ENCODE measurements around the gene SEMA3A. TPM values are rescaled to one million over a fixed set of nuclear protein-coding genes. Genes with fewer than 3 reads are reported as not detected.

The SEMA3A gene
- total and polyA plus RNA-seq, 9 donors, result 0.76 to 23.0 (median 2.2) TPM

- intact Hi-C loops (cut with DNase I), result no loop called here
- H3K27ac ChIP-seq, result no peak overlapping the region
- TF ChIP-seq CTCF (IDR thresholded peaks at IDR 0.05) (no peak), POLR2A (IDR thresholded peaks at IDR 0.05) (no peak), EP300 (IDR thresholded peaks at IDR 0.05) (no peak)
- no peaks in the 10 kb centered on the region for H3K9me3 ChIP-seq
- no peak for DNase-seq
- H3K4me3 ChIP-seq, result no peak overlapping the region
- no peaks in the 10 kb centered on the region for H3K27me3 ChIP-seq
- WGBS, 3 donors, result 16 to 32% (median 25%) methylated on average over 2 of the region's 2 CpGs
- H3K4me1 ChIP-seq (ENCODE audit: insufficient read depth), result no peaks in the 10 kb centered on the region
- H3K36me3 ChIP-seq, result no peaks in the 10 kb centered on the region
Measured at GRCh38 chr7:83952236-83952635, 242.4 kb downstream of the SEMA3A start.

- no peaks in the 10 kb centered on the region for H3K4me1 ChIP-seq (ENCODE audit: insufficient read depth)
- H3K27ac ChIP-seq, result no peak overlapping the region
- WGBS, 3 donors, result 74 to 82% (median 80%) methylated on average over 2 of the region's 2 CpGs
- H3K4me3 ChIP-seq, result no peak overlapping the region
- intact Hi-C loops (cut with DNase I), result no loop called here
- no peak for DNase-seq
- H3K27me3 ChIP-seq, result no peaks in the 10 kb centered on the region
- TF ChIP-seq EP300 (IDR thresholded peaks at IDR 0.05) (no peak), CTCF (IDR thresholded peaks at IDR 0.05) (no peak), POLR2A (IDR thresholded peaks at IDR 0.05) (no peak)
- no peaks in the 10 kb centered on the region for H3K9me3 ChIP-seq
- no peaks in the 10 kb centered on the region for H3K36me3 ChIP-seq
Measured at GRCh38 chr7:83947260-83947659, 247.3 kb downstream of the SEMA3A start.

GRCh38 chr7:83946801-83947200 lies 247.8 kb downstream of the SEMA3A start:
- 91 to 92% (median 91%) methylated on average over 3 of the region's 3 CpGs for WGBS, 3 donors
- TF ChIP-seq CTCF (IDR thresholded peaks at IDR 0.05) (no peak), POLR2A (IDR thresholded peaks at IDR 0.05) (no peak), EP300 (IDR thresholded peaks at IDR 0.05) (no peak)
- intact Hi-C loops (cut with DNase I), result no loop called here

GRCh38 chr7:83941300-83941699 lies 253.3 kb downstream of the SEMA3A start:
- TF ChIP-seq EP300 (IDR thresholded peaks at IDR 0.05) (no peak), POLR2A (IDR thresholded peaks at IDR 0.05) (no peak), CTCF (IDR thresholded peaks at IDR 0.05) (no peak)
- H3K36me3 ChIP-seq, result no peaks in the 10 kb centered on the region
- H3K27me3 ChIP-seq, result no peaks in the 10 kb centered on the region
- no peak overlapping the region for H3K27ac ChIP-seq
- intact Hi-C loops (cut with DNase I), result no loop called here
- no peaks in the 10 kb centered on the region for H3K9me3 ChIP-seq
- no peaks in the 10 kb centered on the region for H3K4me1 ChIP-seq (ENCODE audit: insufficient read depth)
- WGBS, 3 donors, result 84 to 92% (median 89%) methylated on average over 4 of the region's 4 CpGs
- no peak for DNase-seq
- no peak overlapping the region for H3K4me3 ChIP-seq

More at GRCh38 chr7:83946801-83947200, 247.8 kb downstream of the SEMA3A start:
- H3K9me3 ChIP-seq, result no peaks in the 10 kb centered on the region
- no peaks in the 10 kb centered on the region for H3K4me1 ChIP-seq (ENCODE audit: insufficient read depth)
- H3K27me3 ChIP-seq, result no peaks in the 10 kb centered on the region
- H3K27ac ChIP-seq, result no peak overlapping the region
- H3K4me3 ChIP-seq, result no peak overlapping the region
- no peaks in the 10 kb centered on the region for H3K36me3 ChIP-seq
- DNase-seq, result no peak

Data from ovary (tissue), 9 donors.